Endothelial cell of umbilical vein (primary cell): Measurements from ENCODE around the gene NABP1. TPM values are rescaled to one million over a fixed set of nuclear protein-coding genes. Genes with fewer than 3 reads are reported as not detected.

ENCODE experiments used
- BruUV-seq: library from RNA; stranded (reverse); fragments of 400-500 nt; replicated peaks from 2 replicates; lab custom pipeline; 2021; lab: Mats Ljungman, UMichigan
- CTCF ChIA-PET: fragments of 300-600, 350-600 bp; sonication (Branson Sonifier 250); formaldehyde crosslinking; loops from one replicate; lab custom pipeline; 2021; ENCODE audit warnings: antibody characterized with exemption, inconsistent platforms; lab: Charles Lee
- POLR2A ChIA-PET: fragments of 300-600, 350-600 bp; sonication (Branson Sonifier 250); formaldehyde crosslinking; loops from one replicate; lab custom pipeline; 2021; ENCODE audit warnings: antibody characterized with exemption, inconsistent platforms; lab: Charles Lee
- DNase-seq: peaks from one replicate; pipeline ENCODE4 v3.0.0-alpha.2; 2011; ENCODE audit warnings: low read depth, low spot score
- FAIRE-seq: peaks from 2 replicates; lab custom pipeline; 2011; peaks lifted over from hg19 to GRCh38; lab: Jason Lieb, UNC
- H2AFZ ChIP-seq: 2 replicates; pipeline ENCODE4 v1.6.0; 2012; ENCODE audit warnings: low read depth, low read length, control low read depth, inconsistent platforms
- H3K27ac ChIP-seq: 2 replicates; pipeline ENCODE4 v1.5.1; 2011; ENCODE audit warnings: low read depth, mild to moderate bottlenecking, control low read depth, low read length, moderate library complexity; ENCODE audit not compliant: insufficient read depth
- H3K27me3 ChIP-seq, 2 experiments: 2 replicates each; pipeline versions ENCODE4 v1.6.0 to v1.6.1; 2011; ENCODE audit warnings: low read length in 2 of 2, mixed read lengths in 1 of 2; ENCODE audit not compliant: control insufficient read depth in 2 of 2, insufficient read depth in 2 of 2
- H3K36me3 ChIP-seq, 2 experiments: 2 replicates in 1 of 2; 3 replicates in 1 of 2; pipeline ENCODE4 v1.5.1; 2011; ENCODE audit warnings: low read length in 2 of 2, mild to moderate bottlenecking in 1 of 2, moderate library complexity in 1 of 2; ENCODE audit not compliant: control insufficient read depth in 2 of 2, insufficient read depth in 2 of 2; ENCODE audit errors: extremely low read depth in 1 of 2
- H3K4me1 ChIP-seq: 3 replicates; pipeline ENCODE4 v1.5.1; 2011; ENCODE audit warnings: mild to moderate bottlenecking, low read length; ENCODE audit not compliant: control insufficient read depth, insufficient read depth; ENCODE audit errors: extremely low read depth
- H3K4me2 ChIP-seq: 2 replicates; pipeline ENCODE4 v1.6.1; 2011; ENCODE audit warnings: low read length, control low read depth, mixed read lengths; ENCODE audit not compliant: insufficient read depth
- H3K4me3 ChIP-seq, 3 experiments: fragments of 200-600 bp in 1 of 3; sonication (generic), shearing (Covaris generic) in 1 of 3; replicated peaks in 1 of 3; 2 replicates each; pipeline ENCODE4 v1.5.1; 2011 to 2016; ENCODE audit warnings: control low read depth in 3 of 3, low read length in 3 of 3, mild to moderate bottlenecking in 2 of 3, inconsistent platforms in 1 of 3, low read depth in 1 of 3, moderate library complexity in 1 of 3; ENCODE audit not compliant: insufficient read depth in 1 of 3
- H3K79me2 ChIP-seq: 2 replicates; pipeline ENCODE4 v1.6.0; 2012; ENCODE audit warnings: low read length, inconsistent platforms; ENCODE audit not compliant: control insufficient read depth, insufficient read depth
- H3K9ac ChIP-seq: replicated peaks from 2 replicates; pipeline ENCODE3; 2011; ENCODE audit warnings: low read length, control low read depth; ENCODE audit not compliant: insufficient read depth; ENCODE audit errors: extremely low read depth
- H3K9me1 ChIP-seq: replicated peaks from 3 replicates; pipeline ENCODE4 v1.6.0; 2011; ENCODE audit warnings: mild to moderate bottlenecking, low read length; ENCODE audit not compliant: control insufficient read depth, insufficient read depth; ENCODE audit errors: extremely low read depth
- H3K9me3 ChIP-seq: replicated peaks from 2 replicates; pipeline ENCODE4 v1.5.1; 2012; ENCODE audit warnings: low read length, inconsistent platforms; ENCODE audit not compliant: control insufficient read depth, insufficient read depth
- H4K20me1 ChIP-seq: replicated peaks from 2 replicates; pipeline ENCODE3; 2011; ENCODE audit warnings: mild to moderate bottlenecking, low read length; ENCODE audit not compliant: control insufficient read depth, insufficient read depth; ENCODE audit errors: extremely low read depth
- EZH2 ChIP-seq: IDR thresholded peaks from 2 replicates; pipeline ENCODE4 v1.6.1; 2012; ENCODE audit warnings: borderline replicate concordance, low read depth, mild to moderate bottlenecking, moderate library complexity, low read length, inconsistent platforms; ENCODE audit not compliant: severe bottlenecking
- FOS ChIP-seq: IDR thresholded peaks from 2 replicates; pipeline ENCODE4 v1.6.1; 2011; ENCODE audit warnings: mild to moderate bottlenecking, low read length, moderate library complexity, borderline replicate concordance; ENCODE audit not compliant: insufficient read depth
- GATA2 ChIP-seq: IDR thresholded peaks from 2 replicates; pipeline ENCODE4 v1.7.0; 2011; ENCODE audit warnings: low read depth, mild to moderate bottlenecking, moderate library complexity, mixed read lengths, low read length; ENCODE audit not compliant: insufficient read length, insufficient read depth
- JUN ChIP-seq: IDR thresholded peaks from 2 replicates; pipeline ENCODE4 v1.6.1; 2011; ENCODE audit warnings: borderline replicate concordance, low read depth; ENCODE audit not compliant: insufficient read length, insufficient read depth
- MYC ChIP-seq: IDR thresholded peaks from one replicate; pipeline ENCODE4 v1.6.1; 2011; ENCODE audit warnings: mild to moderate bottlenecking, low read depth, low read length
- POLR2AphosphoS5 ChIP-seq: IDR thresholded peaks from 2 replicates; pipeline ENCODE4 v1.6.1; 2012; ENCODE audit warnings: low read depth, mild to moderate bottlenecking, control low read depth, low read length, moderate library complexity; ENCODE audit not compliant: insufficient read depth
- dilution Hi-C: fragments of 300-500 bp; cut with MboI; formaldehyde crosslinking; loops from one replicate; pipeline ENCODE4 v1.15.0; 2019; ENCODE audit warnings: low sequenced_read_pairs; ENCODE audit not compliant: extremely low pct_ligation_motif_present
- intact Hi-C: fragments of 100-400 bp; cut with micrococcal nuclease; formaldehyde crosslinking; loops from one replicate; pipeline ENCODE4 v1.10.0; 2022
- polyA plus RNA-seq, 4 experiments: library from polyadenylated mRNA; depleted of rRNA in 3 of 4; stranded (reverse) in 3 of 4; unstranded in 1 of 4; fragments of >200 nt; gene quantifications; 2 replicates each; pipeline versions ENCODE4 v1.2.1 to v1.2.3, GENCODE V29; 2011 to 2012; ENCODE audit warnings: missing spikeins in 1 of 4
- total RNA-seq: library from RNA; stranded (reverse); gene quantifications from 2 replicates; pipeline ENCODE4 v1.2.3, GENCODE V29; 2021

Gene NABP1
- total and polyA plus RNA-seq, 2 donors (not counting 3 experiments of a cell fraction or from before 2014, with no cell fraction given): 14.7 to 47.6 TPM

GRCh38 chr2:191664823-191665677 lies 12.9 kb upstream of the NABP1 start:
- peak; percentile 8 for FAIRE-seq
- TF ChIP-seq GATA2 (peak; percentile 86), POLR2AphosphoS5 (peak; percentile 66), FOS (peak; percentile 95), MYC (no peak), EZH2 (no peak), JUN (peak; percentile 41)
- ChIA-PET POLR2A (no interaction called here), CTCF (no interaction called here)
- intact Hi-C loops (no loop called here), dilution Hi-C loops (no loop called here)
- H3K9ac ChIP-seq: no peak overlapping the region
- no peaks in the 10 kb centered on the region for H3K36me3 ChIP-seq
- H3K4me1 ChIP-seq: peaks cover 12% of the 10 kb centered on the region
- no peaks in the 10 kb centered on the region for H4K20me1 ChIP-seq
- no peaks in the 10 kb centered on the region for H3K9me3 ChIP-seq
- no TSS peak for BruUV-seq
- H3K79me2 ChIP-seq: no peaks in the 10 kb centered on the region
- H2AFZ ChIP-seq: no peak overlapping the region
- peak overlapping the region; percentile 12 for H3K4me2 ChIP-seq
- no peak overlapping the region for H3K4me3 ChIP-seq
- H3K9me1 ChIP-seq: no peaks in the 10 kb centered on the region
- H3K27me3 ChIP-seq: no peaks in the 10 kb centered on the region
- DNase-seq: peak; percentile 48
- peak overlapping the region; percentile 8 for H3K27ac ChIP-seq
